ENCODE results near the gene IARS2.

DNA sequence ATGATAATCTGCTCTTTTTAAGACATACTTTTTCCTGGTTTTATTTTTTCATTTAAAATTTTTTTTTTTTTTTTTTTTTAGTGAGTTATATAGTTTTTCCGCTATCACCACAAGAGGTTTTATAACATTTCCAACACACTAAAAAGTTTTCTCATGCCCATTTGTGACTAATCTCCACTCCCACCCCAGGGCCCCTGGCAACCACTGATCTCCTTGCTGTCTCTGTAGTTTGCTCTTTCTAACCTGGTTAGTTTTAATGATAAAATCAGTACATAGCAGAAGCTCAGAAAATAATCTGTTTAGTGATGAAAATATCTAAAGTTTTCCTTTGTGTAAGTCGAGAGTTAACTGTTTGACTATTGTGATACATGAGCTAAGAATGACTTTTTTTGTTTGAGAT lies 41.8 kb downstream of the IARS2 start:
- TF ChIP-seq, protein P1, sequence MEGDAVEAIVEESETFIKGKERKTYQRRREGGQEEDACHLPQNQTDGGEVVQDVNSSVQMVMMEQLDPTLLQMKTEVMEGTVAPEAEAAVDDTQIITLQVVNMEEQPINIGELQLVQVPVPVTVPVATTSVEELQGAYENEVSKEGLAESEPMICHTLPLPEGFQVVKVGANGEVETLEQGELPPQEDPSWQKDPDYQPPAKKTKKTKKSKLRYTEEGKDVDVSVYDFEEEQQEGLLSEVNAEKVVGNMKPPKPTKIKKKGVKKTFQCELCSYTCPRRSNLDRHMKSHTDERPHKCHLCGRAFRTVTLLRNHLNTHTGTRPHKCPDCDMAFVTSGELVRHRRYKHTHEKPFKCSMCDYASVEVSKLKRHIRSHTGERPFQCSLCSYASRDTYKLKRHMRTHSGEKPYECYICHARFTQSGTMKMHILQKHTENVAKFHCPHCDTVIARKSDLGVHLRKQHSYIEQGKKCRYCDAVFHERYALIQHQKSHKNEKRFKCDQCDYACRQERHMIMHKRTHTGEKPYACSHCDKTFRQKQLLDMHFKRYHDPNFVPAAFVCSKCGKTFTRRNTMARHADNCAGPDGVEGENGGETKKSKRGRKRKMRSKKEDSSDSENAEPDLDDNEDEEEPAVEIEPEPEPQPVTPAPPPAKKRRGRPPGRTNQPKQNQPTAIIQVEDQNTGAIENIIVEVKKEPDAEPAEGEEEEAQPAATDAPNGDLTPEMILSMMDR (IDR thresholded peaks at IDR 0.05), result no peak
- TF ChIP-seq POLR2AphosphoS5 (IDR thresholded peaks at IDR 0.05), result no peak
- no peak for TF ChIP-seq POLR2A (IDR thresholded peaks at IDR 0.05; ENCODE audit: low read depth)
